ENCODE data around the gene MRPL53.

DNA sequence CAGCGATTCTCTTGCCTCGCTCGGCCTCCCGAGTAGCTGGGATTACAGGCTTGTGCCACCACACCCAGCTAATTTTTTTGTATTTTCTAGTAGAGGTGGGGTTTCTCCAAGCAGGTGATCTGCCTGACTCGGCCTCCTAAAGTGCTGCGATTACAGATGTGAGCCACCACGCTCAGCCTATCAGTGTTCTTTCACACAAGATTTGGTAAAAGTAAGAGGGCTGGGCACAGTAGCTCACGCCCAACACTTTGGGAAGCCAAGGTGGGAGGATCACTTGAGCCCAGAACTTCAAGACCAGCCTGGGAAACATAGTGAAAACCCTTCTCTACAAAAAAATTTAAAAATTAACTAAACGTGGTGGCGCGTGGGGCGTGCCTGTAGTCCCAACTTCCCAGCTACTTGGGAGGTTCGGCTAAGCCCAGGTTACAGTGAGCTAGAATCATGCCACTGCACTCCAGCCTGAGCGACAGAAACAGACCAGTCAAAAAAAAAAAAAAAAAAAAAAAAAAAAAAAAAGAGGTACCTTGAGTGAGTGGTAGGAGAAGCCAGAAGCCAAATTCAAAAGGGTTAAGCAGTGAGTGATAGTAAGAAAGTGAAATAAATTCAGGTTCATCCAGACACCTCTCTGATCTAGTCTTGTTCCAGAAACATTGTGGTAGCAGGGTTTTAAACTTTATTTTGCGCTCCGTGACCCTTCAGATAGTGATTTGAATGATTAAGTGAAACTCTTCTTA, 981 bp downstream of the MRPL53 start:
- no peak for TF ChIP-seq CTCF (IDR thresholded peaks at IDR 0.05; ENCODE audit: insufficient read depth, low read length)
- TF ChIP-seq REST (IDR thresholded peaks at IDR 0.05; ENCODE audit: insufficient replicate concordance, low read depth), result no peak
- TF ChIP-seq POLR2AphosphoS5 (IDR thresholded peaks at IDR 0.05; ENCODE audit: low read depth), result no peak
- no peak for TF ChIP-seq GABPA (IDR thresholded peaks at IDR 0.05; ENCODE audit: low read depth)
